GM12878 (cell line): ENCODE data around the gene CNNM4. TPM values are rescaled to one million over a fixed set of nuclear protein-coding genes. Genes with fewer than 3 reads are reported as not detected.

Experiments
- ATAC-seq: fragments of 200-7000 bp; cut with Tn5 transposase; 3 replicates; pipeline ENCODE4 v1.9.1; 2020; ENCODE audit warnings: mild to moderate bottlenecking, moderate library complexity
- BruUV-seq: library from RNA; stranded (reverse); fragments of 400-500 nt; replicated peaks from 2 replicates; lab custom pipeline; 2021; lab: Mats Ljungman, UMichigan
- CTCF ChIA-PET: fragments of 300-600 bp; sonication (Branson Sonifier 250); formaldehyde crosslinking; extraction: SDS; loops from one replicate; lab custom pipeline; 2021; ENCODE audit warnings: inconsistent platforms; lab: Yijun Ruan, JAX
- POLR2A ChIA-PET: fragments of 350-600 bp; formaldehyde crosslinking; extraction: SDS; loops from one replicate; lab custom pipeline; 2021; ENCODE audit warnings: inconsistent platforms; lab: Charles Lee
- RAD21 ChIA-PET: fragments of 300-600 bp; sonication (Branson Sonifier 250); formaldehyde crosslinking; loops from one replicate; lab custom pipeline; 2023; ENCODE audit warnings: antibody characterized with exemption; ENCODE audit not compliant: unreplicated experiment; lab: Charles Lee
- SMC1A ChIA-PET: fragments of 300-600 bp; sonication (Branson Sonifier 250); formaldehyde crosslinking; loops from one replicate; lab custom pipeline; 2023; ENCODE audit not compliant: unreplicated experiment, uncharacterized antibody; lab: Charles Lee
- DNase-seq: peaks from one replicate; pipeline ENCODE4 v3.0.0-alpha.2; 2011; ENCODE audit warnings: low read depth, low spot score
- FAIRE-seq: peaks from 3 replicates; lab custom pipeline; 2011; peaks lifted over from hg19 to GRCh38; lab: Jason Lieb, UNC
- H2AFZ ChIP-seq: 2 replicates; pipeline ENCODE4 v1.6.0; 2011; ENCODE audit warnings: low read depth, low read length, control low read depth; ENCODE audit not compliant: control insufficient read depth
- H3K27ac ChIP-seq: 2 replicates; pipeline ENCODE4 v1.5.1; 2011; ENCODE audit warnings: control low read depth; ENCODE audit not compliant: control insufficient read depth, insufficient read depth
- H3K27me3 ChIP-seq, 2 experiments: replicated peaks in 1 of 2; 2 replicates each; pipeline versions ENCODE4 v1.6.0 to v1.6.1; 2011; ENCODE audit warnings: low read length in 1 of 2; ENCODE audit not compliant: control insufficient read depth in 2 of 2, insufficient read depth in 2 of 2
- H3K36me3 ChIP-seq, 2 experiments: 2 replicates each; pipeline ENCODE4 v1.5.1; 2011; ENCODE audit warnings: low read length in 1 of 2; ENCODE audit not compliant: control insufficient read depth in 2 of 2, insufficient read depth in 2 of 2
- H3K4me1 ChIP-seq: 2 replicates; pipeline ENCODE4 v1.6.1; 2011; ENCODE audit warnings: mild to moderate bottlenecking, low read length, moderate library complexity, mixed read lengths; ENCODE audit not compliant: control insufficient read depth, insufficient read depth
- H3K4me2 ChIP-seq: 2 replicates; pipeline ENCODE4 v1.6.0; 2011; ENCODE audit warnings: control low read depth; ENCODE audit not compliant: control insufficient read depth, insufficient read depth
- H3K4me3 ChIP-seq: fragments of 200-600 bp; sonication (generic); 2 replicates; pipeline ENCODE4 v1.5.1; 2016
- H3K79me2 ChIP-seq: 2 replicates; pipeline ENCODE4 v1.6.0; 2011; ENCODE audit warnings: low read length; ENCODE audit not compliant: control insufficient read depth, insufficient read depth
- H3K9ac ChIP-seq: 2 replicates; pipeline ENCODE4 v1.8.0; 2011; ENCODE audit warnings: low read length, control low read depth, mixed read lengths; ENCODE audit not compliant: control insufficient read depth, insufficient read depth
- H3K9me3 ChIP-seq: replicated peaks from 3 replicates; pipeline ENCODE4 v1.5.1; 2011; ENCODE audit warnings: mild to moderate bottlenecking, low read length; ENCODE audit not compliant: control insufficient read depth, insufficient read depth
- H4K20me1 ChIP-seq: 2 replicates; pipeline ENCODE4 v1.6.0; 2011; ENCODE audit not compliant: control insufficient read depth, insufficient read depth
- CEBPB ChIP-seq, 2 experiments: fragments of 150-350 bp in 1 of 2; IDR thresholded peaks; 2 replicates each; pipeline ENCODE4 v1.6.1; 2012 to 2014; ENCODE audit warnings: low read depth in 2 of 2, low read length in 2 of 2, borderline replicate concordance in 1 of 2, inconsistent platforms in 1 of 2
- MTA2 ChIP-seq: fragments of 450-650 bp; IDR thresholded peaks from 2 replicates; pipeline ENCODE4 v1.6.1; 2016; ENCODE audit warnings: low read depth, mild to moderate bottlenecking, moderate library complexity
- NR2C1 ChIP-seq: fragments of 450-650 bp; IDR thresholded peaks from 2 replicates; pipeline ENCODE4 v1.6.1; 2017; ENCODE audit warnings: antibody characterized with exemption, mild to moderate bottlenecking, moderate library complexity
- POLR2AphosphoS2 ChIP-seq: IDR thresholded peaks from 2 replicates; pipeline ENCODE4 v1.6.1; 2011; ENCODE audit warnings: low read depth, mild to moderate bottlenecking, low read length, improper control_type of control experiment, moderate library complexity
- RB1 ChIP-seq: fragments of 450-650 bp; formaldehyde crosslinking; IDR thresholded peaks from 2 replicates; pipeline ENCODE4 v1.6.1; 2017; ENCODE audit warnings: mild to moderate bottlenecking, borderline replicate concordance
- RCOR1 ChIP-seq: conservative IDR thresholded peaks from 2 replicates; pipeline ENCODE4 v1.6.1; 2012; ENCODE audit warnings: low read depth, low read length, improper control_type of control experiment
- TCF12 ChIP-seq: IDR thresholded peaks from 2 replicates; pipeline ENCODE4 v1.6.1; 2011; ENCODE audit warnings: low read depth, mild to moderate bottlenecking, low read length
- WGBS: methylation state at CpG from one replicate; pipeline ENCODE4 v1.1.6; 2016; ENCODE audit warnings: low lambda C conversion rate; ENCODE audit not compliant: insufficient replicate concordance, insufficient coverage; ENCODE audit errors: missing lambda C conversion rate; 5-methylcytosine and 5-hydroxymethylcytosine counted together
- in situ Hi-C: fragments of 300-500 bp; cut with MboI; formaldehyde crosslinking; loops from 9 replicates; pipeline ENCODE4 v1.14.3; 2018; ENCODE audit warnings: mixed read lengths
- intact Hi-C: fragments of 100-400 bp; cut with micrococcal nuclease; formaldehyde crosslinking; loops from one replicate; pipeline ENCODE4 v1.14.2; 2022; ENCODE audit not compliant: unreplicated experiment
- polyA plus RNA-seq, 11 experiments: library from polyadenylated mRNA; depleted of rRNA in 4 of 11; unstranded in 6 of 11; stranded (reverse) in 5 of 11; fragments of >200 nt; fragmentation: Nextera tagmentation in 4 of 11; fragmentation: Illumina TruSeq in 1 of 11; extraction: Ambion mirVana in 4 of 11; extraction: Trizol in 1 of 11; gene quantifications; 1 replicate in 1 of 11; 2 replicates in 10 of 11; pipeline versions ENCODE4 v1.2.1 to v1.2.3, GENCODE V29; 2011 to 2016; ENCODE audit warnings: inconsistent platforms in 2 of 11, missing spikeins in 2 of 11, low read depth in 1 of 11
- total RNA-seq, 4 experiments: library from RNA; depleted of rRNA in 3 of 4; stranded (reverse); fragments of >200 nt in 3 of 4; fragmentation: Illumina TruSeq in 1 of 4; extraction: Trizol in 1 of 4; gene quantifications; 2 replicates each; pipeline versions ENCODE4 v1.2.1 to v1.2.3, GENCODE V29; 2013 to 2021
- TF ChIP-seq, protein P1 (sequence below): IDR thresholded peaks from 2 replicates; pipeline ENCODE4 v1.6.1; 2012; ENCODE audit warnings: improper control_type of control experiment, low read depth, low read length; ENCODE audit not compliant: insufficient replicate concordance

Gene CNNM4
- total and polyA plus RNA-seq, 10 of the 15 experiments (the other 5 are each of a cell fraction or from before 2014, with no cell fraction given), result 2.4 to 13.8 (median 8.1) TPM

DNA sequence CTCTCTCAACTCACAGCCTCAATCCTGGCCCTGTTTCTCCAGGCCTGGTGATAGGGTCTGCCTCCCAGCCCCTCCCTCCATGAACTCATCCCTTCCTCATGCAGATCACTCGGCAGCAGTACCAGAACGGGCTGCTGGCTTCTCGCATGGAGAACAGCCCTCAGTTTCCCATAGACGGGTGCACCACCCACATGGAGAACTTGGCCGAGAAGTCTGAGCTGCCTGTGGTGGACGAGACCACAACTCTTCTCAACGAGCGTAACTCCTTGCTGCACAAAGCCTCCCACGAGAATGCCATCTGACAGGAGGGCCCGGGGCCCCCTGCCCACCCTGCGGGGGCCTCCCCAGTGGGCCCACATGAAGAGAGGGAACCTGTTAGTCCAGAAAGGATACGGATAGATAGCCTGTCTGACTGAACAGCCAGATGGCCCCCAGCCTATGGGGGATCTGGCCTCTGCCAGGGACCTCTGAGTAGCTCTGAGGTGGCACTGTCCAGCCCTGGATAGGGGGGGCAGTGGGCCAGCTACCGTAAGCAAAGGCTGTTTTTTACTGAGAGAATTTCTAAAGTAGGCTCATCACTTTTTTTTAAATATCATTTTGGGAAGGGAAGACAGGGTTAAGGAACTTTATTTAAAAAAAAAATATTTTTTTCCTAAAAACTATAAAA, 48.6 kb downstream of the CNNM4 start:
- Histone ChIP-seq H3K27ac (no peak overlapping the region), H3K4me3 (no peak overlapping the region), H3K9ac (no peak overlapping the region), H3K9me3 (no peaks in the 10 kb centered on the region), H3K27me3 (no peaks in the 10 kb centered on the region), H2AFZ (no peak overlapping the region), H3K36me3 (peaks cover 2 to 4% of the 10 kb centered on the region in 2 experiments; a peak in 3 of 4 replicates), H4K20me1 (no peaks in the 10 kb centered on the region), H3K4me1 (peaks cover 4% of the 10 kb centered on the region), H3K4me2 (no peak overlapping the region), H3K79me2 (no peaks in the 10 kb centered on the region)
- POLR2A ChIA-PET, result interaction anchor here (0.5 kb wide), 1 partner anchor 21 kb away, joined by 3 read pairs; no protein-coding TSS in a partner anchor
- SMC1A ChIA-PET, result interaction anchor here (1.0 kb wide), 1 partner anchor 182 kb away, joined by 3 read pairs; no protein-coding TSS in a partner anchor
- 84% methylated on average over 13 of the region's 13 CpGs for WGBS
- FAIRE-seq (no peak), DNase-seq (no peak), ATAC-seq (no peak)
- BruUV-seq, result no TSS peak
- TF ChIP-seq MTA2 (no peak), NR2C1 (no peak), CEBPB (IDR thresholded peaks at IDR 0.05; ENCODE audit: borderline replicate concordance in 1 of 2, low read depth in 2 of 2, low read length in 2 of 2) (no peak), TCF12 (no peak), POLR2AphosphoS2 (no peak), RCOR1 (no peak), RB1 (no peak)
- TF ChIP-seq, protein P1, sequence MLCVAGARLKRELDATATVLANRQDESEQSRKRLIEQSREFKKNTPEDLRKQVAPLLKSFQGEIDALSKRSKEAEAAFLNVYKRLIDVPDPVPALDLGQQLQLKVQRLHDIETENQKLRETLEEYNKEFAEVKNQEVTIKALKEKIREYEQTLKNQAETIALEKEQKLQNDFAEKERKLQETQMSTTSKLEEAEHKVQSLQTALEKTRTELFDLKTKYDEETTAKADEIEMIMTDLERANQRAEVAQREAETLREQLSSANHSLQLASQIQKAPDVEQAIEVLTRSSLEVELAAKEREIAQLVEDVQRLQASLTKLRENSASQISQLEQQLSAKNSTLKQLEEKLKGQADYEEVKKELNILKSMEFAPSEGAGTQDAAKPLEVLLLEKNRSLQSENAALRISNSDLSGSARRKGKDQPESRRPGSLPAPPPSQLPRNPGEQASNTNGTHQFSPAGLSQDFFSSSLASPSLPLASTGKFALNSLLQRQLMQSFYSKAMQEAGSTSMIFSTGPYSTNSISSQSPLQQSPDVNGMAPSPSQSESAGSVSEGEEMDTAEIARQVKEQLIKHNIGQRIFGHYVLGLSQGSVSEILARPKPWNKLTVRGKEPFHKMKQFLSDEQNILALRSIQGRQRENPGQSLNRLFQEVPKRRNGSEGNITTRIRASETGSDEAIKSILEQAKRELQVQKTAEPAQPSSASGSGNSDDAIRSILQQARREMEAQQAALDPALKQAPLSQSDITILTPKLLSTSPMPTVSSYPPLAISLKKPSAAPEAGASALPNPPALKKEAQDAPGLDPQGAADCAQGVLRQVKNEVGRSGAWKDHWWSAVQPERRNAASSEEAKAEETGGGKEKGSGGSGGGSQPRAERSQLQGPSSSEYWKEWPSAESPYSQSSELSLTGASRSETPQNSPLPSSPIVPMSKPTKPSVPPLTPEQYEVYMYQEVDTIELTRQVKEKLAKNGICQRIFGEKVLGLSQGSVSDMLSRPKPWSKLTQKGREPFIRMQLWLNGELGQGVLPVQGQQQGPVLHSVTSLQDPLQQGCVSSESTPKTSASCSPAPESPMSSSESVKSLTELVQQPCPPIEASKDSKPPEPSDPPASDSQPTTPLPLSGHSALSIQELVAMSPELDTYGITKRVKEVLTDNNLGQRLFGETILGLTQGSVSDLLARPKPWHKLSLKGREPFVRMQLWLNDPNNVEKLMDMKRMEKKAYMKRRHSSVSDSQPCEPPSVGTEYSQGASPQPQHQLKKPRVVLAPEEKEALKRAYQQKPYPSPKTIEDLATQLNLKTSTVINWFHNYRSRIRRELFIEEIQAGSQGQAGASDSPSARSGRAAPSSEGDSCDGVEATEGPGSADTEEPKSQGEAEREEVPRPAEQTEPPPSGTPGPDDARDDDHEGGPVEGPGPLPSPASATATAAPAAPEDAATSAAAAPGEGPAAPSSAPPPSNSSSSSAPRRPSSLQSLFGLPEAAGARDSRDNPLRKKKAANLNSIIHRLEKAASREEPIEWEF, result no peak
- RAD21 ChIA-PET, result no interaction called here
- CTCF ChIA-PET, result interaction anchor here (0.6 to 1.0 kb wide), 2 partner anchors 8 to 24 kb away, joined by 3 read pairs; no protein-coding TSS in a partner anchor
- in situ Hi-C loops (no loop called here), intact Hi-C loops (no loop called here)
